Measurements from ENCODE around the gene PPP5C. TPM values are rescaled to one million over a fixed set of nuclear protein-coding genes. Genes with fewer than 3 reads are reported as not detected.

The PPP5C gene
- total and polyA plus RNA-seq, 9 of the 15 experiments (the other 6 are each of a cell fraction or from before 2014, with no cell fraction given), result 1.9 to 166 (median 108) TPM

- no peak for TF ChIP-seq ZNF592 (IDR thresholded peaks at IDR 0.05)
- TF ChIP-seq HOMEZ (CRISPR knock-in tag; IDR thresholded peaks at IDR 0.05), result no peak
- TF ChIP-seq KLF1 (tag; IDR thresholded peaks at IDR 0.05), result peak; percentile 75; the same call in 1 of the 2 replicates
- peak; percentile 96 for TF ChIP-seq SMARCA5 (IDR thresholded peaks at IDR 0.05)
- no peak for TF ChIP-seq BRF2 (IDR thresholded peaks at IDR 0.05; ENCODE audit: borderline replicate concordance, insufficient read depth, insufficient read length)
- peak; percentile 38; the same call in 1 of the 2 replicates for TF ChIP-seq MBD2 (IDR thresholded peaks at IDR 0.05; ENCODE audit: borderline replicate concordance, low read depth)
- no peak for TF ChIP-seq GTF2B (IDR thresholded peaks at IDR 0.05; ENCODE audit: extremely low read depth, insufficient read length)
- no peak for TF ChIP-seq ZNF717 (CRISPR knock-in tag; IDR thresholded peaks at IDR 0.05)
- TF ChIP-seq PKNOX1 (IDR thresholded peaks at IDR 0.05), result peak; percentile 98
- 0 out of 2 replicates have a peak, but pooled peaks have one; percentile 38 for TF ChIP-seq TARDBP (IDR thresholded peaks at IDR 0.05)
- peak; percentile 96 for TF ChIP-seq PBX2 (CRISPR knock-in tag; IDR thresholded peaks at IDR 0.05; ENCODE audit: low read depth)
- peak; percentile 99 for TF ChIP-seq PBX2 (tag; conservative IDR thresholded peaks at IDR 0.05; ENCODE audit: low read depth)
- peak; percentile 90 for TF ChIP-seq ZBTB2 (IDR thresholded peaks at IDR 0.05)
These were observed at the start of gene PPP5C (continued) for GRCh38 chr19:46346821-46347571.
